K562 (cell line): ENCODE results near the gene FUZ. TPM values are rescaled to one million over a fixed set of nuclear protein-coding genes. Genes with fewer than 3 reads are reported as not detected.

Source experiments
- ATAC-seq: fragments of 200-7000 bp; cut with Tn5 transposase; 3 replicates; pipeline ENCODE4 v1.9.1; 2020; ENCODE audit warnings: moderate library complexity
- BruUV-seq: library from RNA; stranded (reverse); fragments of 400-500 nt; replicated peaks from 2 replicates; lab custom pipeline; 2021; lab: Mats Ljungman, UMichigan
- CTCF ChIA-PET: fragments of 300-600 bp; formaldehyde crosslinking; extraction: SDS; loops from one replicate; lab custom pipeline; 2021; ENCODE audit warnings: low intra/inter-chr PET ratio; lab: Yijun Ruan, JAX
- POLR2A ChIA-PET: fragments of 300-600, 350-650 bp; sonication (Branson Sonifier 250); formaldehyde crosslinking; extraction: SDS; loops from one replicate; lab custom pipeline; 2021; ENCODE audit warnings: antibody characterized with exemption, inconsistent platforms; lab: Yijun Ruan, JAX
- DNase-seq, 4 experiments: peaks; one replicate each; pipeline versions ENCODE4 v3.0.0 to v3.0.0-alpha.2; 2011 to 2018; ENCODE audit warnings: low spot score in 3 of 4, mixed read lengths in 3 of 4; ENCODE audit errors: extremely low read depth in 1 of 4
- FAIRE-seq: peaks from 2 replicates; lab custom pipeline; 2011; peaks lifted over from hg19 to GRCh38; lab: Jason Lieb, UNC
- H2AFZ ChIP-seq: 2 replicates; pipeline ENCODE4 v1.6.0; 2011; ENCODE audit warnings: low read depth, low read length, control low read depth, inconsistent platforms
- H3K27ac ChIP-seq: fragments of 200-600 bp; 3 replicates; pipeline ENCODE4 v1.8.0; 2011; ENCODE audit warnings: low read depth, mild to moderate bottlenecking, control low read depth, inconsistent platforms, low read length, moderate library complexity, mixed read lengths; ENCODE audit errors: extremely low read depth
- H3K27me3 ChIP-seq, 2 experiments: fragments of 300-600 bp in 1 of 2; 2 replicates in 1 of 2; 3 replicates in 1 of 2; pipeline versions ENCODE4 v1.6.0 to v1.8.0; 2011; ENCODE audit warnings: inconsistent platforms in 2 of 2, low read length in 2 of 2, mild to moderate bottlenecking in 1 of 2, mixed read lengths in 1 of 2, moderate library complexity in 1 of 2; ENCODE audit not compliant: control insufficient read depth in 2 of 2, insufficient read depth in 2 of 2
- H3K36me3 ChIP-seq: fragments of 300-600 bp; 3 replicates; pipeline ENCODE4 v1.8.0; 2011; ENCODE audit warnings: mild to moderate bottlenecking, low read length, inconsistent platforms; ENCODE audit not compliant: control insufficient read depth, insufficient read depth
- H3K4me1 ChIP-seq, 2 experiments: fragments of 200-600 bp in 1 of 2; replicated peaks in 1 of 2; 2 replicates in 1 of 2; 3 replicates in 1 of 2; pipeline versions ENCODE4 v1.5.1 to v1.8.0; 2011; ENCODE audit warnings: inconsistent platforms in 2 of 2, low read length in 2 of 2, mild to moderate bottlenecking in 1 of 2, mixed read lengths in 1 of 2, moderate library complexity in 1 of 2; ENCODE audit not compliant: control insufficient read depth in 2 of 2, insufficient read depth in 2 of 2
- H3K4me2 ChIP-seq: 2 replicates; pipeline ENCODE4 v1.6.1; 2011; ENCODE audit warnings: low read length, control low read depth, inconsistent platforms, mixed read lengths; ENCODE audit not compliant: insufficient read depth
- H3K4me3 ChIP-seq: fragments of 200-600 bp; sonication (generic), shearing (Covaris generic); 2 replicates; pipeline ENCODE4 v1.5.1; 2016; ENCODE audit warnings: control low read depth, inconsistent platforms
- H3K79me2 ChIP-seq: fragments of 200-600 bp; 3 replicates; pipeline ENCODE4 v1.8.0; 2011; ENCODE audit warnings: low read length, inconsistent platforms; ENCODE audit not compliant: control insufficient read depth, insufficient read depth
- H3K9ac ChIP-seq, 2 experiments: 2 replicates each; pipeline versions ENCODE4 v1.6.0 to v1.6.1; 2011; ENCODE audit warnings: low read depth in 2 of 2, low read length in 2 of 2, control low read depth in 1 of 2, inconsistent platforms in 1 of 2, mild to moderate bottlenecking in 1 of 2, mixed read lengths in 1 of 2; ENCODE audit not compliant: insufficient read depth in 1 of 2
- H3K9me1 ChIP-seq: one replicate; pipeline ENCODE4 v1.6.0; 2011; ENCODE audit warnings: inconsistent platforms, mild to moderate bottlenecking, low read length, moderate library complexity; ENCODE audit not compliant: control insufficient read depth, insufficient read depth
- H3K9me3 ChIP-seq: replicated peaks from 2 replicates; pipeline ENCODE4 v1.5.1; 2011; ENCODE audit warnings: low read depth, low read length, inconsistent platforms; ENCODE audit not compliant: control insufficient read depth, insufficient read depth
- H4K20me1 ChIP-seq: replicated peaks from 2 replicates; pipeline ENCODE4 v1.6.1; 2011; ENCODE audit warnings: low read length, inconsistent platforms, mixed read lengths; ENCODE audit not compliant: control insufficient read depth, insufficient read depth
- MAFG ChIP-seq: fragments of 450-650 bp; conservative IDR thresholded peaks from 2 replicates; pipeline ENCODE4 v1.6.1; 2016; ENCODE audit warnings: missing genetic modification characterization, missing compliant biosample characterization
- MTF1 ChIP-seq: fragments of 250-450 bp; sonication (Bioruptor Pico); IDR thresholded peaks from 2 replicates; pipeline ENCODE4 v1.9.0; 2021; ENCODE audit warnings: moderate library complexity, mild to moderate bottlenecking, inconsistent platforms, borderline replicate concordance
- POLR2A ChIP-seq: fragments of 450-650 bp; conservative IDR thresholded peaks from 2 replicates; pipeline ENCODE4 v1.6.1; 2016
- POLR2AphosphoS2 ChIP-seq: IDR thresholded peaks from 2 replicates; pipeline ENCODE4 v1.6.1; 2012; ENCODE audit warnings: low read length, improper control_type of control experiment
- POLR2AphosphoS5 ChIP-seq: IDR thresholded peaks from 2 replicates; pipeline ENCODE4 v1.6.1; 2011; ENCODE audit warnings: mild to moderate bottlenecking, low read depth, low read length, moderate library complexity; ENCODE audit not compliant: control insufficient read depth, insufficient read depth
- PURB ChIP-seq: sonication (generic); formaldehyde crosslinking; IDR thresholded peaks from 2 replicates; pipeline ENCODE4 v1.9.0; 2021; ENCODE audit warnings: low read depth, mild to moderate bottlenecking, missing genetic modification reagents
- RBFOX2 ChIP-seq: fragments of 200-400 bp; formaldehyde crosslinking; IDR thresholded peaks from 2 replicates; pipeline ENCODE4 v1.6.1; 2017; ENCODE audit warnings: low read depth, mild to moderate bottlenecking, low read length, moderate library complexity
- RBM22 ChIP-seq: fragments of 200-400 bp; formaldehyde crosslinking; IDR thresholded peaks from 2 replicates; pipeline ENCODE4 v1.6.1; 2018; ENCODE audit warnings: low read length, low read depth; ENCODE audit not compliant: poor library complexity, severe bottlenecking
- SIN3A ChIP-seq, 2 experiments: fragments of 150-350 bp in 1 of 2; IDR thresholded peaks; 2 replicates each; pipeline ENCODE4 v1.6.1; 2011 to 2016; ENCODE audit warnings: borderline replicate concordance in 2 of 2, low read depth in 2 of 2, low read length in 2 of 2, mild to moderate bottlenecking in 2 of 2, moderate library complexity in 2 of 2; ENCODE audit not compliant: control insufficient read depth in 1 of 2
- SUPT5H ChIP-seq: fragments of 450-650 bp; IDR thresholded peaks from 2 replicates; pipeline ENCODE4 v1.6.1; 2016
- ZNF311 ChIP-seq: fragments of 250-450 bp; sonication (Bioruptor Pico); IDR thresholded peaks from 2 replicates; pipeline ENCODE4 v1.4.0; 2020; ENCODE audit warnings: mild to moderate bottlenecking, moderate library complexity
- WGBS: fragments of 100-300 bp; shearing (Covaris generic); methylation state at CpG from one replicate; pipeline ENCODE4 v1.1.6; 2016; ENCODE audit warnings: low coverage, mixed read lengths; ENCODE audit not compliant: insufficient coverage; ENCODE audit errors: missing lambda C conversion rate; 5-methylcytosine and 5-hydroxymethylcytosine counted together
- in situ Hi-C: fragments of 300-500 bp; cut with MboI; formaldehyde crosslinking; loops from 4 replicates; pipeline ENCODE4 v1.15.0; 2018; ENCODE audit warnings: inconsistent platforms, mixed read lengths
- intact Hi-C: fragments of 100-400 bp; cut with micrococcal nuclease; formaldehyde crosslinking; loops from 2 replicates; pipeline ENCODE4 v1.14.2; 2022
- polyA plus RNA-seq, 8 experiments: library from polyadenylated mRNA; depleted of rRNA in 4 of 8; stranded (reverse) in 5 of 8; unstranded in 3 of 8; fragments of >200 nt; fragmentation: Nextera tagmentation in 2 of 8; fragmentation: Illumina TruSeq in 1 of 8; extraction: Ambion mirVana in 2 of 8; extraction: Trizol in 1 of 8; gene quantifications; 2 replicates each; pipeline versions ENCODE4 v1.2.1 to v1.2.3, GENCODE V29; 2011 to 2014; ENCODE audit warnings: inconsistent platforms in 1 of 8, missing spikeins in 1 of 8
- total RNA-seq, 7 experiments: library from RNA; depleted of rRNA in 6 of 7; stranded (reverse); fragments of >200 nt in 6 of 7; fragmentation: Illumina TruSeq in 2 of 7; extraction: Trizol in 2 of 7; gene quantifications; 2 replicates each; pipeline versions ENCODE4 v1.2.1 to v1.2.3, GENCODE V29; 2011 to 2021; ENCODE audit warnings: low replicate concordance in 1 of 7

The FUZ gene
- total and polyA plus RNA-seq, 9 of the 15 experiments (the other 6 are each of a cell fraction or from before 2014, with no cell fraction given): 0.17 to 7.6 (median 3.6) TPM; not detected in 1

- H2AFZ ChIP-seq: no peak overlapping the region
- intact Hi-C loops (no loop called here), in situ Hi-C loops (no loop called here)
- no TSS peak for BruUV-seq
- no peak overlapping the region for H3K27ac ChIP-seq
- FAIRE-seq: no peak
- H4K20me1 ChIP-seq: peaks cover 24% of the 10 kb centered on the region; the same call in 1 of the 2 replicates
- no peak for ATAC-seq
- H3K9ac ChIP-seq: peak overlapping the region in 1 of 2 experiments; percentile 19; a peak in 2 of 4 replicates
- H3K9me3 ChIP-seq: no peaks in the 10 kb centered on the region
- DNase-seq: no peak
- no peak overlapping the region for H3K4me2 ChIP-seq
- WGBS: 75% methylated on average over 12 of the region's 13 CpGs
- no peaks in the 10 kb centered on the region for H3K27me3 ChIP-seq
- TF ChIP-seq SIN3A (IDR thresholded peaks at IDR 0.05; ENCODE audit: borderline replicate concordance in 2 of 2, control insufficient read depth in 1 of 2, low read depth in 2 of 2, low read length in 2 of 2) (peak in 1 of 2 experiments; percentile 10; a peak in 1 of 4 replicates), POLR2AphosphoS2 (peak; percentile 24; the same call in 1 of the 2 replicates), ZNF311 (CRISPR knock-in tag) (no peak), POLR2A (peak; percentile 1), MAFG (tag) (no peak), MTF1 (CRISPR knock-in tag) (no peak), SUPT5H (0 out of 2 replicates have a peak, but pooled peaks have one; percentile 19), RBFOX2 (0 out of 2 replicates have a peak, but pooled peaks have one; percentile 14), POLR2AphosphoS5 (peak; percentile 13; the same call in 1 of the 2 replicates), PURB (CRISPR knock-in tag) (no peak), RBM22 (peak; percentile 8)
- H3K9me1 ChIP-seq: peaks cover 4% of the 10 kb centered on the region
- peaks cover 13 to 80% of the 10 kb centered on the region in 2 experiments; a peak in 4 of 5 replicates for H3K4me1 ChIP-seq
- H3K79me2 ChIP-seq: peaks cover 28% of the 10 kb centered on the region
- peaks cover 87% of the 10 kb centered on the region for H3K36me3 ChIP-seq
- ChIA-PET CTCF (no interaction called here), POLR2A (interaction anchor here (0.5 to 1.3 kb wide), 2 partner anchors 9 to 336 kb away, joined by 3 to 6 read pairs; no protein-coding TSS in a partner anchor)
- no peak overlapping the region for H3K4me3 ChIP-seq
Observed at GRCh38 chr19:49861107-49861506, 48.0 kb upstream of the FUZ start.
